Measurements from ENCODE around the gene TEX19.
"Not testable (repeated sequence)": the region's sequence is repeated elsewhere in the genome, so short reads cannot be mapped to it uniquely, and the experiment has no call there.

GRCh38 chr17:82381703-82382009, 22.6 kb downstream of the TEX19 start:
- TF ChIP-seq CTCF (conservative IDR thresholded peaks at IDR 0.05; ENCODE audit: low read length); EZH2phosphoT487 (IDR thresholded peaks at IDR 0.05; ENCODE audit: borderline replicate concordance, low read depth, low read length): not testable (repeated sequence)

Measured in OCI-LY7 (cell line).